Tibial nerve (tissue), 4 donors: ENCODE measurements around the gene NF2.

Experiments
- CTCF ChIP-seq, 5 experiments: fragments of 200-600 bp in 3 of 5; fragments of 450-650 bp in 2 of 5; sonication (generic) in 3 of 5; IDR thresholded peaks; one replicate each; pipeline ENCODE4 v1.5.1; 2016 to 2019; ENCODE audit warnings: antibody characterized with exemption in 5 of 5, mild to moderate bottlenecking in 3 of 5, moderate library complexity in 2 of 5
- EP300 ChIP-seq, 2 donors: sonication (generic); formaldehyde crosslinking; IDR thresholded peaks; one replicate each; pipeline ENCODE4 v1.6.1; 2017; ENCODE audit warnings: antibody characterized with exemption in 2 of 2, mild to moderate bottlenecking in 1 of 2
- POLR2A ChIP-seq, 2 donors: fragments of 450-650 bp; IDR thresholded peaks; one replicate each; pipeline ENCODE4 v1.6.1; 2017; ENCODE audit warnings: antibody characterized with exemption in 2 of 2, mild to moderate bottlenecking in 2 of 2, moderate library complexity in 2 of 2

GRCh38 chr22:29716814-29717545, 113.5 kb downstream of the NF2 start:
- TF ChIP-seq EP300 (IDR thresholded peaks at IDR 0.05) (no peak), CTCF (IDR thresholded peaks at IDR 0.05) (no peak), POLR2A (IDR thresholded peaks at IDR 0.05) (no peak)
